Tibial nerve (tissue), 4 donors: ENCODE measurements around the gene POLL. TPM values are rescaled to one million over a fixed set of nuclear protein-coding genes. Genes with fewer than 3 reads are reported as not detected.

ENCODE experiments used
- DNase-seq, 2 donors: peaks; one replicate each; pipeline ENCODE4 v3.0.0-alpha.2; 2019; ENCODE audit warnings: low spot score in 2 of 2
- H3K27ac ChIP-seq, 4 donors: fragments of 200-600 bp; sonication (generic) in 3 of 4; one replicate each; pipeline ENCODE4 v1.5.1; 2017 to 2019; ENCODE audit warnings: mild to moderate bottlenecking in 1 of 4
- H3K27me3 ChIP-seq, 2 donors: fragments of 200-600 bp; sonication (generic) in 1 of 2; one replicate each; pipeline versions ENCODE4 v1.5.1 to v1.6.0; 2017 to 2019
- H3K36me3 ChIP-seq, 3 donors: fragments of 200-600 bp; sonication (generic); one replicate each; pipeline ENCODE4 v1.5.1; 2018 to 2019
- H3K4me1 ChIP-seq, 4 donors: fragments of 200-600 bp; sonication (generic) in 3 of 4; one replicate each; pipeline ENCODE4 v1.5.1; 2017 to 2019
- H3K4me3 ChIP-seq, 4 donors: fragments of 200-600 bp; sonication (generic) in 3 of 4; one replicate each; pipeline ENCODE4 v1.5.1; 2017 to 2019; ENCODE audit warnings: mild to moderate bottlenecking in 1 of 4, moderate library complexity in 1 of 4
- H3K9me3 ChIP-seq, 4 donors: fragments of 200-600 bp; sonication (generic) in 3 of 4; one replicate each; pipeline ENCODE4 v1.5.1; 2017 to 2019
- EP300 ChIP-seq, 2 donors: sonication (generic); formaldehyde crosslinking; IDR thresholded peaks; one replicate each; pipeline ENCODE4 v1.6.1; 2017; ENCODE audit warnings: antibody characterized with exemption in 2 of 2, mild to moderate bottlenecking in 1 of 2
- POLR2A ChIP-seq, 2 donors: fragments of 450-650 bp; IDR thresholded peaks; one replicate each; pipeline ENCODE4 v1.6.1; 2017; ENCODE audit warnings: antibody characterized with exemption in 2 of 2, mild to moderate bottlenecking in 2 of 2, moderate library complexity in 2 of 2
- WGBS, 2 donors: methylation state at CpG; one replicate each; pipeline ENCODE4 v1.1.5; 2018; 5-methylcytosine and 5-hydroxymethylcytosine counted together
- total RNA-seq, 4 donors: library from RNA; depleted of rRNA; stranded (reverse); fragments of >200 nt; gene quantifications; one replicate each; pipeline ENCODE4 v1.1.0, GENCODE V29; 2016
- TF ChIP-seq, protein P1 (sequence below), 5 experiments: fragments of 200-600 bp in 3 of 5; fragments of 450-650 bp in 2 of 5; sonication (generic) in 3 of 5; IDR thresholded peaks; one replicate each; pipeline ENCODE4 v1.5.1; 2016 to 2019; ENCODE audit warnings: antibody characterized with exemption in 5 of 5, mild to moderate bottlenecking in 3 of 5, moderate library complexity in 2 of 5

Gene POLL
- total RNA-seq, 4 donors from 2014 or later = 27.8 to 45.7 (median 35.8) TPM

GRCh38 chr10:101609481-101609880, 21.4 kb upstream of the POLL start:
- Histone ChIP-seq H3K4me3 (no peak overlapping the region), H3K27me3 (no peaks in the 10 kb centered on the region), H3K27ac (no peak overlapping the region), H3K36me3 (peaks cover 0 to 81% (median 5%) of the 10 kb centered on the region in 3 donors), H3K9me3 (no peaks in the 10 kb centered on the region), H3K4me1 (peaks cover 0 to 6% (median under 1%) of the 10 kb centered on the region in 4 donors)
- no peak for TF ChIP-seq EP300 (IDR thresholded peaks at IDR 0.05)
- TF ChIP-seq, protein P1, sequence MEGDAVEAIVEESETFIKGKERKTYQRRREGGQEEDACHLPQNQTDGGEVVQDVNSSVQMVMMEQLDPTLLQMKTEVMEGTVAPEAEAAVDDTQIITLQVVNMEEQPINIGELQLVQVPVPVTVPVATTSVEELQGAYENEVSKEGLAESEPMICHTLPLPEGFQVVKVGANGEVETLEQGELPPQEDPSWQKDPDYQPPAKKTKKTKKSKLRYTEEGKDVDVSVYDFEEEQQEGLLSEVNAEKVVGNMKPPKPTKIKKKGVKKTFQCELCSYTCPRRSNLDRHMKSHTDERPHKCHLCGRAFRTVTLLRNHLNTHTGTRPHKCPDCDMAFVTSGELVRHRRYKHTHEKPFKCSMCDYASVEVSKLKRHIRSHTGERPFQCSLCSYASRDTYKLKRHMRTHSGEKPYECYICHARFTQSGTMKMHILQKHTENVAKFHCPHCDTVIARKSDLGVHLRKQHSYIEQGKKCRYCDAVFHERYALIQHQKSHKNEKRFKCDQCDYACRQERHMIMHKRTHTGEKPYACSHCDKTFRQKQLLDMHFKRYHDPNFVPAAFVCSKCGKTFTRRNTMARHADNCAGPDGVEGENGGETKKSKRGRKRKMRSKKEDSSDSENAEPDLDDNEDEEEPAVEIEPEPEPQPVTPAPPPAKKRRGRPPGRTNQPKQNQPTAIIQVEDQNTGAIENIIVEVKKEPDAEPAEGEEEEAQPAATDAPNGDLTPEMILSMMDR (IDR thresholded peaks at IDR 0.05) = no peak
- TF ChIP-seq POLR2A (IDR thresholded peaks at IDR 0.05) = no peak
- DNase-seq = no peak
- WGBS, 2 donors = 53 to 73% methylated on average over 4 of the region's 4 CpGs

DNA sequence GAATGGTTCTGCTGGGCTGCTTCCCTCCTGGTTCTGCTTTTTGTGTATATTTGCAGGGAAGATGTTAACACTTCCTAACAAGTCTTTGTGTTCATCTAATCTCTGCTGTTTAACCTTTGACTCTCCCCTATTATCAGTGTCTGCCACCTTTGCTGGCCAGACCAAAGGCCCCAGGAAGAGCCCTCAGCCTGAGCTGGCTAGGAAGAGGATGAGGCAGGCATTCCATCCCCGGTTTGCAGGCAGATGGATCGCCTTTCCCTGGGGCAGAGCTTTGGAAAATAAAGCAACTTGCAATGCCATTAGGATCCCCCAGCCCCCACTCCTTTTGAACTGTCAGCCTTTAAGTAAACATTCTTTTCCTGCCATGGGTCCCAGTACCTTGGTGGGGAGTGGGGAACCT, 19.1 kb upstream of the POLL start:
- peaks cover 0 to 86% (median 5%) of the 10 kb centered on the region in 3 donors for H3K36me3 ChIP-seq
- DNase-seq = no peak
- 29 to 42% methylated on average over 2 of the region's 2 CpGs for WGBS, 2 donors
- TF ChIP-seq, protein P1 (IDR thresholded peaks at IDR 0.05) = no peak
- TF ChIP-seq POLR2A (IDR thresholded peaks at IDR 0.05) = no peak
- no peak for TF ChIP-seq EP300 (IDR thresholded peaks at IDR 0.05)
- H3K4me3 ChIP-seq = no peak overlapping the region
- no peaks in the 10 kb centered on the region for H3K9me3 ChIP-seq
- peaks cover 0 to 3% (median 0%) of the 10 kb centered on the region in 4 donors for H3K4me1 ChIP-seq
- no peaks in the 10 kb centered on the region for H3K27me3 ChIP-seq
- no peak overlapping the region for H3K27ac ChIP-seq

GRCh38 chr10:101602761-101603398, 14.8 kb upstream of the POLL start:
- TF ChIP-seq, protein P1 (IDR thresholded peaks at IDR 0.05) = peak; percentile 70 to 83 (median 78)
- no peak for TF ChIP-seq EP300 (IDR thresholded peaks at IDR 0.05)

DNA sequence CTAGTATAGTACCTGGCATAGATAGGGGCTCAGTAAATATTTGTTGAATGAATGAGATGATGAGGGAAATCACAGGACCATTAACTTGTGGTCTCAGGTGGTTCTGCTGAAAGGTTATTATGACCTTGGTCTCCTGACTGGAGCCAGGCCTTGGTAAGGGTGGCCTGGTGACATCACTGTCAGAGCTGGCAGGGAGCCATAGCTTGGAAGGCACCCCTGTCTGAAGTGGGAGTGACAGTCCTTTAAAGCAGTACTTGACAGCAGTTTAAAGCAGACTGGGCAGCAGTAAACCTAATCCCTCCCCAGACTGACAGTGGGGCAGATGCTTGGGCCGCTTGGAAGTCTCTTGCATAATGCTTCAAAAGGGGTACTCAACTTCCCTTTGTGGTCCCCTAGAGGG, 13.5 kb upstream of the POLL start:
- no peak for DNase-seq
- H3K36me3 ChIP-seq = peaks cover 0 to 40% (median 0%) of the 10 kb centered on the region in 3 donors

More at GRCh38 chr10:101602761-101603398, 14.8 kb upstream of the POLL start:
- no peaks in the 10 kb centered on the region for H3K27me3 ChIP-seq
- no peak overlapping the region for H3K27ac ChIP-seq
- H3K4me1 ChIP-seq = peaks cover 0 to 3% (median 0%) of the 10 kb centered on the region in 4 donors
- no peak overlapping the region for H3K4me3 ChIP-seq
- 49 to 51% methylated on average over 6 of the region's 6 CpGs for WGBS, 2 donors
- H3K9me3 ChIP-seq = no peaks in the 10 kb centered on the region
- H3K36me3 ChIP-seq = peaks cover 0 to 53% (median 0%) of the 10 kb centered on the region in 3 donors
- DNase-seq = peak; percentile 48 to 61

More for the DNA sequence above, 13.5 kb upstream of the POLL start:
- Histone ChIP-seq H3K9me3 (no peaks in the 10 kb centered on the region), H3K27ac (no peak overlapping the region), H3K27me3 (no peaks in the 10 kb centered on the region), H3K4me1 (peaks cover 0 to 3% (median 0%) of the 10 kb centered on the region in 4 donors), H3K4me3 (no peak overlapping the region)
- WGBS, 2 donors = 79 to 88% methylated on average over 1 of the region's 1 CpG
- TF ChIP-seq, protein P1 (IDR thresholded peaks at IDR 0.05) = no peak
- no peak for TF ChIP-seq EP300 (IDR thresholded peaks at IDR 0.05)
- TF ChIP-seq POLR2A (IDR thresholded peaks at IDR 0.05) = no peak
